IMR-90 (cell line): ENCODE measurements around the gene ZNF786. TPM values are rescaled to one million over a fixed set of nuclear protein-coding genes. Genes with fewer than 3 reads are reported as not detected.

Experiments
- ATAC-seq: fragments of 200-7000 bp; cut with Tn5 transposase; 2 replicates; pipeline ENCODE4 v1.9.1; 2020; ENCODE audit warnings: low read depth, mild to moderate bottlenecking, moderate library complexity
- BruUV-seq: library from RNA; stranded (reverse); fragments of 400-500 nt; replicated peaks from 2 replicates; lab custom pipeline; 2021; lab: Mats Ljungman, UMichigan
- CTCF ChIA-PET: fragments of 300-600 bp; formaldehyde crosslinking; extraction: SDS; loops from one replicate; lab custom pipeline; 2021; ENCODE audit warnings: antibody characterized with exemption; lab: Yijun Ruan, JAX
- POLR2A ChIA-PET: fragments of 300-600 bp; sonication (Branson Sonifier 250); formaldehyde crosslinking; loops from one replicate; lab custom pipeline; 2022; ENCODE audit warnings: antibody characterized with exemption; ENCODE audit not compliant: unreplicated experiment; lab: Charles Lee
- DNase-seq: peaks from one replicate; pipeline ENCODE4 v3.0.0; 2013
- H2AFZ ChIP-seq: replicated peaks from 2 replicates; pipeline ENCODE3; 2013; ENCODE audit warnings: low read length, mild to moderate bottlenecking; ENCODE audit not compliant: poor library complexity
- H2AK5ac ChIP-seq: 2 replicates; pipeline ENCODE4 v1.6.1; 2013; ENCODE audit warnings: low read depth, low read length, inconsistent platforms
- H2AK9ac ChIP-seq: replicated peaks from 2 replicates; pipeline ENCODE3; 2013; ENCODE audit warnings: mild to moderate bottlenecking, low read depth, low read length, moderate library complexity; ENCODE audit not compliant: poor library complexity
- H2BK120ac ChIP-seq: 2 replicates; pipeline ENCODE4 v1.6.1; 2013; ENCODE audit warnings: low read depth, low read length, inconsistent platforms
- H2BK15ac ChIP-seq: 3 replicates; pipeline ENCODE4 v1.6.1; 2013; ENCODE audit warnings: low read depth, low read length, inconsistent platforms
- H2BK20ac ChIP-seq: 2 replicates; pipeline ENCODE4 v1.6.1; 2013; ENCODE audit warnings: low read depth, mild to moderate bottlenecking, inconsistent platforms, low read length, moderate library complexity
- H2BK5ac ChIP-seq: 2 replicates; pipeline ENCODE4 v1.6.1; 2013; ENCODE audit warnings: mild to moderate bottlenecking, low read depth, low read length, inconsistent platforms; ENCODE audit not compliant: poor library complexity, severe bottlenecking
- H3K14ac ChIP-seq: replicated peaks from 2 replicates; pipeline ENCODE4 v1.6.1; 2013; ENCODE audit warnings: low read depth, low read length, inconsistent platforms
- H3K18ac ChIP-seq: 2 replicates; pipeline ENCODE4 v1.6.1; 2013; ENCODE audit warnings: low read depth, low read length, control low read depth
- H3K23ac ChIP-seq: 2 replicates; pipeline ENCODE4 v1.6.1; 2013; ENCODE audit warnings: low read depth, low read length, inconsistent platforms
- H3K27ac ChIP-seq: 2 replicates; pipeline ENCODE4 v1.5.1; 2013; ENCODE audit warnings: mild to moderate bottlenecking, control low read depth, low read length; ENCODE audit not compliant: insufficient read depth
- H3K27me3 ChIP-seq: 2 replicates; pipeline ENCODE4 v1.6.1; 2013; ENCODE audit warnings: low read length; ENCODE audit not compliant: control insufficient read depth, insufficient read depth
- H3K36me3 ChIP-seq: 2 replicates; pipeline ENCODE4 v1.6.1; 2013; ENCODE audit warnings: low read length, mixed read lengths; ENCODE audit not compliant: control insufficient read depth, insufficient read depth
- H3K4ac ChIP-seq: 2 replicates; pipeline ENCODE4 v1.6.1; 2013; ENCODE audit warnings: low read depth, low read length, inconsistent platforms
- H3K4me1 ChIP-seq: 2 replicates; pipeline ENCODE4 v1.6.1; 2013; ENCODE audit warnings: low read length, mixed read lengths; ENCODE audit not compliant: control insufficient read depth, insufficient read depth
- H3K4me2 ChIP-seq: 2 replicates; pipeline ENCODE4 v1.6.1; 2013; ENCODE audit warnings: low read depth, mild to moderate bottlenecking, control low read depth, low read length, moderate library complexity
- H3K4me3 ChIP-seq: 2 replicates; pipeline ENCODE4 v1.5.1; 2013; ENCODE audit warnings: low read depth, mild to moderate bottlenecking, control low read depth, low read length, moderate library complexity; ENCODE audit not compliant: insufficient read depth
- H3K56ac ChIP-seq: 2 replicates; pipeline ENCODE4 v1.6.1; 2013; ENCODE audit warnings: low read length, inconsistent platforms; ENCODE audit not compliant: insufficient read depth; ENCODE audit errors: extremely low read depth
- H3K79me1 ChIP-seq, 2 experiments: 2 replicates each; pipeline ENCODE4 v1.6.1; 2013; ENCODE audit warnings: low read length in 2 of 2, inconsistent platforms in 1 of 2, low read depth in 1 of 2
- H3K9ac ChIP-seq: 2 replicates; pipeline ENCODE4 v1.6.1; 2013; ENCODE audit warnings: low read depth, low read length, control low read depth
- H3K9me1 ChIP-seq: 2 replicates; pipeline ENCODE4 v1.6.1; 2013; ENCODE audit warnings: low read length, inconsistent platforms; ENCODE audit not compliant: insufficient read depth
- H3K9me3 ChIP-seq: 2 replicates; pipeline ENCODE4 v1.6.1; 2013; ENCODE audit warnings: low read length; ENCODE audit not compliant: control insufficient read depth, insufficient read depth
- H4K20me1 ChIP-seq: 2 replicates; pipeline ENCODE4 v1.6.1; 2013; ENCODE audit warnings: low read length, inconsistent platforms; ENCODE audit not compliant: insufficient read depth
- H4K5ac ChIP-seq: 2 replicates; pipeline ENCODE4 v1.6.1; 2013; ENCODE audit warnings: mild to moderate bottlenecking, low read depth, low read length, control low read depth
- H4K8ac ChIP-seq, 2 experiments: 2 replicates each; pipeline ENCODE4 v1.6.1; 2013; ENCODE audit warnings: low read depth in 2 of 2, low read length in 2 of 2, control low read depth in 1 of 2, inconsistent platforms in 1 of 2
- H4K91ac ChIP-seq: 2 replicates; pipeline ENCODE4 v1.6.1; 2013; ENCODE audit warnings: low read depth, low read length, inconsistent platforms; ENCODE audit not compliant: insufficient read depth
- BHLHE40 ChIP-seq: fragments of 150-350 bp; IDR thresholded peaks from 2 replicates; pipeline ENCODE4 v1.6.1; 2016; ENCODE audit warnings: mild to moderate bottlenecking, low read depth, low read length
- CEBPB ChIP-seq: IDR thresholded peaks from 2 replicates; pipeline ENCODE4 v1.6.1; 2012; ENCODE audit warnings: low read depth, low read length, improper control_type of control experiment
- CHD1 ChIP-seq: IDR thresholded peaks from 2 replicates; pipeline ENCODE4 v1.6.1; 2012; ENCODE audit warnings: low read depth, low read length, improper control_type of control experiment
- CTCF ChIP-seq: conservative IDR thresholded peaks from 2 replicates; pipeline ENCODE4 v1.5.1; 2012; ENCODE audit warnings: mild to moderate bottlenecking, low read depth, low read length, improper control_type of control experiment
- ELK1 ChIP-seq: fragments of 150-350 bp; IDR thresholded peaks from 2 replicates; pipeline ENCODE4 v1.6.1; 2016; ENCODE audit warnings: low read depth, mild to moderate bottlenecking, low read length, moderate library complexity, borderline replicate concordance
- FOS ChIP-seq: fragments of 150-350 bp; IDR thresholded peaks from 2 replicates; pipeline ENCODE4 v1.6.1; 2016; ENCODE audit warnings: low read depth, low read length
- MAFK ChIP-seq: IDR thresholded peaks from 2 replicates; pipeline ENCODE4 v1.6.1; 2012; ENCODE audit warnings: low read depth, low read length, improper control_type of control experiment
- MAZ ChIP-seq: IDR thresholded peaks from 2 replicates; pipeline ENCODE4 v1.6.1; 2012; ENCODE audit warnings: low read depth, mild to moderate bottlenecking, low read length, improper control_type of control experiment, moderate library complexity, borderline replicate concordance
- MXI1 ChIP-seq: IDR thresholded peaks from 2 replicates; pipeline ENCODE4 v1.6.1; 2012; ENCODE audit warnings: low read depth, mild to moderate bottlenecking, low read length, moderate library complexity, borderline replicate concordance
- NFE2L2 ChIP-seq: fragments of 150-350 bp; IDR thresholded peaks from 2 replicates; pipeline ENCODE4 v1.6.1; 2016; ENCODE audit warnings: low read depth, mild to moderate bottlenecking, low read length
- POLR2A ChIP-seq: IDR thresholded peaks from 2 replicates; pipeline ENCODE4 v1.6.1; 2012; ENCODE audit warnings: mild to moderate bottlenecking, low read depth, low read length
- RAD21 ChIP-seq: IDR thresholded peaks from 2 replicates; pipeline ENCODE4 v1.6.1; 2012; ENCODE audit warnings: low read length, improper control_type of control experiment
- RCOR1 ChIP-seq: IDR thresholded peaks from 2 replicates; pipeline ENCODE4 v1.6.1; 2012; ENCODE audit warnings: mild to moderate bottlenecking, low read length, improper control_type of control experiment; ENCODE audit not compliant: insufficient replicate concordance
- RFX5 ChIP-seq: IDR thresholded peaks from 2 replicates; pipeline ENCODE4 v1.8.0; 2012; ENCODE audit warnings: low read depth, mild to moderate bottlenecking, low read length, moderate library complexity
- SMC3 ChIP-seq: fragments of 150-350 bp; IDR thresholded peaks from 2 replicates; pipeline ENCODE4 v1.6.1; 2016; ENCODE audit warnings: low read depth, mild to moderate bottlenecking, antibody characterized with exemption, low read length, moderate library complexity
- USF2 ChIP-seq: fragments of 150-350 bp; IDR thresholded peaks from 2 replicates; pipeline ENCODE4 v1.6.1; 2017; ENCODE audit warnings: mild to moderate bottlenecking, antibody characterized with exemption, low read length, low read depth
- WGBS, 2 experiments: methylation state at CpG; one replicate each; pipeline versions ENCODE4 v1.1.5 to v1.1.7; 2013; ENCODE audit warnings: missing lambda C conversion rate in 2 of 2; ENCODE audit not compliant: insufficient read length in 1 of 2; ENCODE audit errors: extremely low coverage in 2 of 2; 5-methylcytosine and 5-hydroxymethylcytosine counted together
- dilution Hi-C: fragments of 300-500 bp; cut with HindIII; formaldehyde crosslinking; loops from one replicate; pipeline ENCODE4 v1.14.3; 2018; ENCODE audit warnings: low sequenced_read_pairs; ENCODE audit not compliant: unreplicated experiment
- in situ Hi-C: fragments of 300-500 bp; cut with MboI; formaldehyde crosslinking; loops from 3 replicates; pipeline ENCODE4 v1.14.3; 2019; ENCODE audit warnings: low sequenced_read_pairs, inconsistent platforms, mixed read lengths
- intact Hi-C: fragments of 100-400 bp; cut with micrococcal nuclease; formaldehyde crosslinking; loops from 2 replicates; pipeline ENCODE4 v1.10.0; 2022
- polyA plus RNA-seq, 3 experiments: library from polyadenylated mRNA; depleted of rRNA; stranded (reverse); fragments of >200 nt; gene quantifications; 2 replicates each; pipeline ENCODE4 v1.2.3, GENCODE V29; 2012; ENCODE audit warnings: low replicate concordance in 1 of 3
- total RNA-seq: library from RNA; depleted of rRNA; stranded (reverse); fragments of >200 nt; gene quantifications from 2 replicates; pipeline ENCODE4 v1.2.3, GENCODE V29; 2012

The ZNF786 gene
- total and polyA plus RNA-seq, 2 of the 4 experiments (the other 2 are of a cell fraction) = 2.8 to 7.3 TPM

GRCh38 chr7:149102666-149103065 is 12.1 kb upstream of the ZNF786 start:
- Histone ChIP-seq H3K4me3 (no peak overlapping the region), H2BK20ac (no peak overlapping the region), H3K27ac (no peak overlapping the region), H3K9ac (no peak overlapping the region), H3K56ac (no peak overlapping the region), H2AK9ac (no peak overlapping the region), H3K4ac (no peak overlapping the region), H3K9me1 (no peaks in the 10 kb centered on the region), H4K91ac (no peak overlapping the region), H2AFZ (no peak overlapping the region), H3K27me3 (no peaks in the 10 kb centered on the region), H3K9me3 (no peaks in the 10 kb centered on the region), H3K14ac (no peak overlapping the region), H3K36me3 (peaks cover 4% of the 10 kb centered on the region; the same call in 1 of the 2 replicates), H2AK5ac (no peak overlapping the region), H3K4me1 (no peaks in the 10 kb centered on the region), H4K8ac (no peak overlapping the region), H3K79me1 (no peaks in the 10 kb centered on the region), H4K5ac (no peak overlapping the region), H2BK120ac (no peak overlapping the region), H3K18ac (no peak overlapping the region), H4K20me1 (no peaks in the 10 kb centered on the region), H2BK5ac (no peak overlapping the region), H3K23ac (no peak overlapping the region), H3K4me2 (no peak overlapping the region), H2BK15ac (no peak overlapping the region)
- intact Hi-C loops (no loop called here), in situ Hi-C loops (no loop called here), dilution Hi-C loops (no loop called here)
- ATAC-seq (no peak), DNase-seq (no peak)
- no CpG with 5 or more reads among the region's 1 CpG for WGBS, 2 experiments
- CTCF ChIA-PET = no interaction called here
- POLR2A ChIA-PET = no interaction called here
- no TSS peak for BruUV-seq
- TF ChIP-seq MAZ (no peak), CEBPB (no peak), MXI1 (no peak), RCOR1 (no peak), FOS (no peak), NFE2L2 (no peak), CHD1 (no peak), SMC3 (no peak), RFX5 (no peak), CTCF (no peak), MAFK (no peak), POLR2A (no peak), RAD21 (no peak), USF2 (no peak), BHLHE40 (no peak), ELK1 (no peak)
